Right lobe of liver (tissue), 4 donors: ENCODE measurements around the gene PDZD4.

Experiments
- CTCF ChIP-seq, 4 donors: fragments of 200-600 bp in 3 of 4; fragments of 450-650 bp in 1 of 4; IDR thresholded peaks; one replicate each; pipeline versions ENCODE4 v1.5.1 to v1.8.0; 2016 to 2022; ENCODE audit warnings: antibody characterized with exemption in 4 of 4, mild to moderate bottlenecking in 2 of 4
- POLR2A ChIP-seq: fragments of 450-650 bp; IDR thresholded peaks from one replicate; pipeline ENCODE4 v1.6.1; 2017; ENCODE audit warnings: antibody characterized with exemption, mild to moderate bottlenecking
- donor health status: DM: no; HTN: no; CAD: no.
- donor health status: DM: no; HTN: no; CAD: no.
- donor health status: DM: no; HTN: yes; CAD: no.

DNA sequence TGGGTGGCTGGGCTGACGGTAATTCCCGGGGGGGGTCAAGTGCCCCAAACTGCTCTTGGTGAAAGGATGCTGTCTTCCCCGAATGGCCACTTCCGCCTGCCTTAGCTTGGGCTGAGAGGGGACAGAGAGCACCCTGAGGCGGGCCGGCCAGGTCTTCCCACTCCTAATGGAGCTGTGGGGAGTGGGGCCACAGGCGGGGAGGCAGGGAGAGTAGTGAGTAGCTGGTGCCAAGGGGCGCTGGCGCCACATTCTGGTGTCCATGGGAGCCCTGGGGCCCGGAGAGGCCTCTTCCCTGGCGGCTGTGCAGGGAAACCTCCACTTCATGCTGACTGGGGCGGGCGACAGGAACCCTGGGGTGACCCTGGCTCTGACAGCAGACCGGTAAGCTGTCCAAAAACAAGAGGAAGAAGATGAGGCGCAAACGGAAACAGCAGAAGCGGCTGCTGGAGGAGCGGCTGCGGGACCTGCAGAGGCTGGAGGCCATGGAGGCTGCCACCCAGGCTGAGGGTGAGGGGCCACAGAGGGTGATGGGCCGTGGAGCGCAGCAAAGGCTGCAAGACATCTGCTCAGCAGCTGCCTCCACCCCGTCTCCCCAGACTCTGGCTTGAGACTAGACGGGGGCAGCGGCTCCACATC, 46.8 kb downstream of the PDZD4 start:
- no peak for TF ChIP-seq CTCF (IDR thresholded peaks at IDR 0.05)
- TF ChIP-seq POLR2A: no peak
